ENCODE results near the gene NOTCH1.

NOTCH1 gene

GRCh38 chr9:136485049-136486045, 60.5 kb downstream of the NOTCH1 start:
- TF ChIP-seq, protein P1, sequence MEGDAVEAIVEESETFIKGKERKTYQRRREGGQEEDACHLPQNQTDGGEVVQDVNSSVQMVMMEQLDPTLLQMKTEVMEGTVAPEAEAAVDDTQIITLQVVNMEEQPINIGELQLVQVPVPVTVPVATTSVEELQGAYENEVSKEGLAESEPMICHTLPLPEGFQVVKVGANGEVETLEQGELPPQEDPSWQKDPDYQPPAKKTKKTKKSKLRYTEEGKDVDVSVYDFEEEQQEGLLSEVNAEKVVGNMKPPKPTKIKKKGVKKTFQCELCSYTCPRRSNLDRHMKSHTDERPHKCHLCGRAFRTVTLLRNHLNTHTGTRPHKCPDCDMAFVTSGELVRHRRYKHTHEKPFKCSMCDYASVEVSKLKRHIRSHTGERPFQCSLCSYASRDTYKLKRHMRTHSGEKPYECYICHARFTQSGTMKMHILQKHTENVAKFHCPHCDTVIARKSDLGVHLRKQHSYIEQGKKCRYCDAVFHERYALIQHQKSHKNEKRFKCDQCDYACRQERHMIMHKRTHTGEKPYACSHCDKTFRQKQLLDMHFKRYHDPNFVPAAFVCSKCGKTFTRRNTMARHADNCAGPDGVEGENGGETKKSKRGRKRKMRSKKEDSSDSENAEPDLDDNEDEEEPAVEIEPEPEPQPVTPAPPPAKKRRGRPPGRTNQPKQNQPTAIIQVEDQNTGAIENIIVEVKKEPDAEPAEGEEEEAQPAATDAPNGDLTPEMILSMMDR (IDR thresholded peaks at IDR 0.05; ENCODE audit: low read depth, low read length, missing control alignments) = peak; percentile 89
- DNase-seq (ENCODE audit: extremely low read depth, low read depth) = peak; percentile 50
- H3K4me3 ChIP-seq (replicated peaks; ENCODE audit: low read depth, low read length) = no peak overlapping the region

GRCh38 chr9:136484153-136485048, 61.4 kb downstream of the NOTCH1 start:
- DNase-seq (ENCODE audit: extremely low read depth, low read depth) = no peak
- TF ChIP-seq, protein P1 (IDR thresholded peaks at IDR 0.05; ENCODE audit: low read depth, low read length, missing control alignments) = no peak
- H3K4me3 ChIP-seq (replicated peaks; ENCODE audit: low read depth, low read length) = peak overlapping the region; percentile 49

GRCh38 chr9:136483589-136484152, 62.2 kb downstream of the NOTCH1 start:
- TF ChIP-seq, protein P1 (IDR thresholded peaks at IDR 0.05; ENCODE audit: low read depth, low read length, missing control alignments) = no peak
- peak overlapping the region; percentile 49 for H3K4me3 ChIP-seq (replicated peaks; ENCODE audit: low read depth, low read length)
- DNase-seq (ENCODE audit: extremely low read depth, low read depth) = peak; percentile 52

DNA sequence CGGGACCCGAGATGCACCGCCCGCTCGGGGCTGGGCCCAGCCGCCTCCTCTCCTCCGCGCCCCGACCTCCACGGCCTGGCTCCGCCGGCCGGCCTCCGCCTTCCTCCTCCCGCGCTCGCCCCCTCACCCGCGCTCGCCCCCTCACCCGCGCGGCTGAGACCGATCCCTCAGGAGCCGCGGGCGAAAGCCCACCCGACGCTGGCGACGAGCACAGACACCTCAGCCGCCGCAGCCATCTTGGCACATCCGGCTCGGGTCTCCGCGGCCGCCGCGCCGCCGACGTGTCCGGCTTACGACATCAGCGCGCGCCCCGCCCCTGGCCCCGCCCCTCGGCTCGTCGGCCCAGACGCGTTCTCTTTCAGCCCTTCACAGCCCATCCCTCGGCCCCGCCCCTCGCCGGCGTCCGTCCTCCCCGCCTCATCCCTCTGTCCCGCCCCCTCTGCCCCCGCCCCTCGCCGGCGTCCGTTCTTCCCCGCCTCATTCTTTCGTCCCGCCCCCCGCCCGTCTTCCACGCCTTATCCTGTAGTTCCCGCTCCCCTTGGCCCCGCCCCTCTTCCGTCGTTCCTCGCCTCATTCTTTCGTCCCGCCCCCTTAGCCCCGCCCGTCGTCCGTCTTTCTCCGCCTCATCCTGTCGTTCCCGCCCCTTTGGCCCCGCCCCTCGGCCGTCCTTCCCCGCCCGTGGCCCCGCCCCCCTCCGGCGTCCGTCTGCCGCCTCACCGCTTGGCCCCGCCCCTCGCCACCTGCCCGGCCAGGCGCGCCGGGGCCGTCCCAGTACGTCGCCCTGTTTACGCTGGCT, 62.9 kb downstream of the NOTCH1 start, which contains the start of gene SEC16A:
SEC16A (minus strand) TSS at position 248 of the 796 bp plus-strand sequence. CDS start 5,425 bp downstream, outside the sequence.
- peak within 1 kb of the TSS; percentile 88 for H3K4me3 ChIP-seq (replicated peaks; ENCODE audit: low read depth, low read length)
- DNase-seq (ENCODE audit: extremely low read depth, low read depth) = peak; percentile 92
- TF ChIP-seq, protein P1 (IDR thresholded peaks at IDR 0.05; ENCODE audit: low read depth, low read length, missing control alignments) = no peak

- TF ChIP-seq, protein P1 (IDR thresholded peaks at IDR 0.05; ENCODE audit: low read depth, low read length, missing control alignments) = no peak
- peak overlapping the region; percentile 88 for H3K4me3 ChIP-seq (replicated peaks; ENCODE audit: low read depth, low read length)
- DNase-seq (ENCODE audit: extremely low read depth, low read depth) = no peak
Measured at GRCh38 chr9:136482046-136482792, 63.6 kb downstream of the NOTCH1 start.

Measured in HFF-Myc (cell line).